ENCODE measurements around the gene HEXB. TPM values are rescaled to one million over a fixed set of nuclear protein-coding genes. Genes with fewer than 3 reads are reported as not detected.
A peak's percentile ranks its signal among the peaks of the same experiment; 100 is the strongest.

HEXB gene
- total RNA-seq, 4 donors from 2014 or later = 143 to 235 (median 168) TPM

DNA sequence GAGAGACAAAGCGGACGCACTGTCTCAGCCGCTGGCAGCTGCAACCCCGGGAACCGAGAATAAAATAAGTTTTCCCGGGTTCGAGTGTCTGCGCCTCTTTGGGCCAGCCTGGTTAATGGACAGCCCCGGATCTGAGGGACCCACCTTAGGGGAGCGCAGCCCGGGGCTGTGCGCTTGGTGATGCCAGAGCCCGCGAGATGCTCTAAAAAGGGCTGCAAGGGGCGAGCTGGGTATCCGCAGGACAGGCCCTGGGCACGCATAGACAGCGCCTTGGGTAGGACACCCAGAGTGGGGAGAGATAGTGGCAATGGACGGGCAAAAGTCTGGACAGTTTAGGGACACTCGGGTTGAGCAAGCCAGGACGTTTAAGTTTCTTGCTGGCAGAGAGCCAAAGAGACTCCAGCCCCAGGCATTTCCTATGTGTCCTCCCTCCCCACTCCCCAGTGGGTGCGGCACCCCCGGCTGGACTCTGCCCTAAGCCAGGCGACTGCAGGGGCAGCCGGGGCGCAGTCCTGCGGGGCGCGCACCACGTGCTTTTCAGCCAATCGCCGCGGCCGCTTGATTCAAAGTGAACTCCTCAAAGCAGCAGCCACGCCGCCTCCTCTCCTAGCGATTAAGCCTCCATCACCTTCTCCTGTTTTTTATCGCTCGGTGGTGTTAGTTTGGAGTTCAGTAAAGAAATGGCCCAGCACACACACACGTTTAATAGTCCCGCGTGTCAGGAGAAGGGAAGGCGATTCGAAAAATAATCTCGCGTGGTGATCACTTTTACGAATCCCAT, 43.9 kb upstream of the HEXB start:
- 1 to 2% methylated on average over 8 to 47 of the region's 47 CpGs for WGBS, 2 donors (ENCODE audit: low coverage in 1 of 2)

DNA sequence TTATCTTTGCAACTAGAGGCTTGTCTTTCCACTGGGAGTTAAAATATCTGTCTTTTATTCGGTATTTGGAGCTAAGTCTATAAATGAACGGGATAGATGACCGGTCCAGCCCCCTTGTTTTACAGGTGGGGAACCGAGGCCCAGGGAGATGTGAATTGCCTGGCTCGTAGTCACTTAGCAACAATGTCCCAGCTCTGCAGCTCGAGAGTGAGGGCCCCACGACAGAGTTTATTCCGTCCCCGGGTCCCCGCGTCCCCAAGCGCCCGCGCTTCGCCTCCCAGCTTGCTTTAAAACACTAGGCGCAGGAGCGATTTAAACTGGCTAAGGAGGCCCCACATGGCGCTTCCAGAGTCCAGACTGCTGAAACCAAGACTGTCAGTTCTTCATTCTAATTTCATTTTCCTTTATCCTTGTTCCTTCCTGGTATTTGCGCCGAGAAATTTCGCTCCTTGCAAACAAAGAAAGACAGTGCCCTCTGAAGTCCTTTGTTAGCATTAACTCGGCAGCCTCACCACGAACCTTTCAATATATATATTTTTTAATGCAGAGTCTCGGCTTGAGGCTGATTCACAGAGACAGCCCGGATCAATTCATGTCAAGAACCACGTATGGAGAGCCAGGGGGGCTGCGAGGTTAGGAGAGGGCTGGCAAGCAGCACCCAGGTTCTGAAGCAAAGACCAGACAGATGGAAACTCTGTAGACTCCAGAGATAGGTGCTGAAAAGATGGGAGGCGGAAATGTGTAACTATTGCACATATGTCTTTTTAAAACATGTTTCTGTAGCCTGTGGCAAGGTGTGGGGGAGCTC, 43.1 kb upstream of the HEXB start:
- Histone ChIP-seq H3K4me1 (peaks cover 3 to 33% (median 14%) of the 10 kb centered on the region in 4 donors), H3K36me3 (no peaks in the 10 kb centered on the region), H3K27me3 (no peaks in the 10 kb centered on the region), H3K27ac (peak overlapping the region; percentile 90 to 93 (median 92)), H3K4me3 (peak overlapping the region; percentile 50 to 74 (median 56)), H3K9me3 (no peaks in the 10 kb centered on the region)
- 0 to 7% methylated on average over 6 to 27 of the region's 28 CpGs for WGBS, 2 donors (ENCODE audit: low coverage in 1 of 2)
- TF ChIP-seq, protein P1, sequence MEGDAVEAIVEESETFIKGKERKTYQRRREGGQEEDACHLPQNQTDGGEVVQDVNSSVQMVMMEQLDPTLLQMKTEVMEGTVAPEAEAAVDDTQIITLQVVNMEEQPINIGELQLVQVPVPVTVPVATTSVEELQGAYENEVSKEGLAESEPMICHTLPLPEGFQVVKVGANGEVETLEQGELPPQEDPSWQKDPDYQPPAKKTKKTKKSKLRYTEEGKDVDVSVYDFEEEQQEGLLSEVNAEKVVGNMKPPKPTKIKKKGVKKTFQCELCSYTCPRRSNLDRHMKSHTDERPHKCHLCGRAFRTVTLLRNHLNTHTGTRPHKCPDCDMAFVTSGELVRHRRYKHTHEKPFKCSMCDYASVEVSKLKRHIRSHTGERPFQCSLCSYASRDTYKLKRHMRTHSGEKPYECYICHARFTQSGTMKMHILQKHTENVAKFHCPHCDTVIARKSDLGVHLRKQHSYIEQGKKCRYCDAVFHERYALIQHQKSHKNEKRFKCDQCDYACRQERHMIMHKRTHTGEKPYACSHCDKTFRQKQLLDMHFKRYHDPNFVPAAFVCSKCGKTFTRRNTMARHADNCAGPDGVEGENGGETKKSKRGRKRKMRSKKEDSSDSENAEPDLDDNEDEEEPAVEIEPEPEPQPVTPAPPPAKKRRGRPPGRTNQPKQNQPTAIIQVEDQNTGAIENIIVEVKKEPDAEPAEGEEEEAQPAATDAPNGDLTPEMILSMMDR (IDR thresholded peaks at IDR 0.05) = peak; percentile 39 to 80 (median 59)
- TF ChIP-seq POLR2A (IDR thresholded peaks at IDR 0.05) (no peak), POLR2AphosphoS5 (IDR thresholded peaks at IDR 0.05) (peak in 1 of 3 donors; percentile 9)
- DNase-seq = peak; percentile 52
- in situ Hi-C loops (cut with MboI; ENCODE audit: low pct_ligation_motif_present in 1 of 4, low pct_unique_long_range_greater_than_20kb in 1 of 4, low sequenced_read_pairs in 3 of 4) (loop anchor here (10.0 to 25.0 kb wide), 7 partner anchors 230 to 1047 kb away; no protein-coding TSS in a partner anchor), intact Hi-C loops (cut with DNase I; ENCODE audit: low total_unique reads) (loop anchor here (5.0 kb wide), 1 partner anchor 605 kb away; no protein-coding TSS in a partner anchor)

More for the DNA sequence above, 43.9 kb upstream of the HEXB start:
- Histone ChIP-seq H3K4me3 (peak overlapping the region; percentile 50 to 74 (median 56)), H3K27ac (peak overlapping the region; percentile 90 to 93 (median 92)), H3K4me1 (peaks cover 3 to 38% (median 14%) of the 10 kb centered on the region in 4 donors), H3K36me3 (no peaks in the 10 kb centered on the region), H3K27me3 (no peaks in the 10 kb centered on the region), H3K9me3 (no peaks in the 10 kb centered on the region)
- intact Hi-C loops (cut with DNase I; ENCODE audit: low total_unique reads) = loop anchor here (5.0 kb wide), 1 partner anchor 604 kb away; no protein-coding TSS in a partner anchor
- TF ChIP-seq, protein P1 (IDR thresholded peaks at IDR 0.05) = no peak
- TF ChIP-seq POLR2AphosphoS5 (IDR thresholded peaks at IDR 0.05) = peak; percentile 62 to 80 (median 67)
- in situ Hi-C loops (cut with MboI; ENCODE audit: low pct_ligation_motif_present in 1 of 4, low pct_unique_long_range_greater_than_20kb in 1 of 4, low sequenced_read_pairs in 3 of 4) = loop anchor here (10.0 to 25.0 kb wide), 7 partner anchors 229 to 1046 kb away; no protein-coding TSS in a partner anchor
- DNase-seq = peak; percentile 93

DNA sequence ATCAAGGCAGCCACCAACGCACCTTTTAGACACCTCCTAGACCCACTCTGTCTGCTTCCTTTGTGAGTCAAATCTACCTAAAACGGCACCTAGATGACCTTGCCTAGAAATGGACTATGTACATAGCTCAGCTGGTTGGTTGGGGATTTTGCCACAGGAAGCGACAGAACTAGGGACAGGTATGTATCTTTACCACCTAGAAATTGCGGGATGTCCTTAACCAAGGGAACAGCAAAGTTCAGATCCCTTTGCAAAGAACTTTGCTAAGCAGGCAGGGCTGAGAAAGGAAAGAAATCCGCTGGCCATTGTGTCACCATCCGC, 42.5 kb upstream of the HEXB start:
- no peak for DNase-seq

More for the DNA sequence above, 42.5 kb upstream of the HEXB start:
- Histone ChIP-seq H3K36me3 (no peaks in the 10 kb centered on the region), H3K27me3 (no peaks in the 10 kb centered on the region), H3K4me3 (no peak overlapping the region), H3K27ac (peak overlapping the region in 2 of 4 donors; percentile 92 to 93), H3K9me3 (no peaks in the 10 kb centered on the region), H3K4me1 (peaks cover 3 to 27% (median 14%) of the 10 kb centered on the region in 4 donors)
- intact Hi-C loops (cut with DNase I; ENCODE audit: low total_unique reads) = loop anchor here (5.0 kb wide), 1 partner anchor 605 kb away; no protein-coding TSS in a partner anchor
- WGBS, 2 donors (ENCODE audit: low coverage in 1 of 2) = 74% methylated on average over 6 of the region's 6 CpGs; no CpG with 5 or more reads in 1 of the 2 donors
- in situ Hi-C loops (cut with MboI; ENCODE audit: low pct_ligation_motif_present in 1 of 4, low pct_unique_long_range_greater_than_20kb in 1 of 4, low sequenced_read_pairs in 3 of 4) = loop anchor here (10.0 to 25.0 kb wide), 7 partner anchors 230 to 1048 kb away; no protein-coding TSS in a partner anchor
- TF ChIP-seq POLR2A (IDR thresholded peaks at IDR 0.05) (no peak), POLR2AphosphoS5 (IDR thresholded peaks at IDR 0.05) (no peak), EP300 (IDR thresholded peaks at IDR 0.05; ENCODE audit: low read depth) (no peak)
- TF ChIP-seq, protein P1 (IDR thresholded peaks at IDR 0.05) = no peak

All from transverse colon (tissue), 4 donors.